PC-9 (cell line): ENCODE measurements around the gene CABCOCO1.

Experiments
- CTCF ChIP-seq: fragments of 200-600 bp; sonication (generic); conservative IDR thresholded peaks from 2 replicates; pipeline ENCODE4 v1.6.1; 2017; ENCODE audit warnings: mixed run types, antibody characterized with exemption, mild to moderate bottlenecking, moderate library complexity
- EZH2 ChIP-seq: fragments of 200-600 bp; sonication (generic); IDR thresholded peaks from 2 replicates; pipeline ENCODE4 v1.8.0; 2017; ENCODE audit warnings: antibody characterized with exemption, low read depth

DNA sequence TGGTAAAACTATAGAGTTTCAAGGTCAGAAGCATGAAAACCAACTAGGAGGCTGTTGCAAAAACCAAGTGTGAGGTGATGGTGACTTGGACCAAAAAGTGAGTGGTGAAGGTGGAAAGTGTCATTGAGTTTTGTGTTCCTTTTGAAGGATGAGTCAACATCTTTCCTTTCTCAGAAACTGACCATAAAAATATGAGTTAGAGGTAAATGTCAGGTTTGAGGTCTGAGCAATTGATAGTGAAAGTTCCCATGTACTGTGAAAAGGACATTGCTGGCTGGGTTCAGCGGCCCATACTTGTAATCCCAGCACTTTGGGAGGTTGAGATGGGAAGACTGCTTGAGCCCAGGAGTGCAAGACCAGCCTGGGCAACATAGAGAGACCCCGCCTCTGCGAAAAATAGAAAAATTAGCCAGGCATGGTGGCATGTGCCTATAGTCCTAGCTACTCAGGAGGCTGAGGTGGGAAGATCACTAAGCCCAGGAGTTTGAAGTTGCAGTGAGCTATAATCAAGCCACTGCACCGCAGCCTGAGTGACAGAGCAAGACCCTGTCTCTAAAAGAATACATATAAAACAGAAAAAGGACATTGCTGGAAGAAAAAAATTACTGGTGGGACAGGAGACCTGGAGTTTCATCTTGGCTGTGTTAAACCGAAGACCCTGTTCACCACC lies 149.5 kb downstream of the CABCOCO1 start:
- TF ChIP-seq CTCF (no peak), EZH2 (no peak)
